Activated naive CD4-positive, alpha-beta T cell treated with anti-CD3 and anti-CD28 coated beads for 36 hours (primary cell): ENCODE data around the gene TMEM63A. TPM values are rescaled to one million over a fixed set of nuclear protein-coding genes. Genes with fewer than 3 reads are reported as not detected.
A peak's percentile ranks its signal among the peaks of the same experiment; 100 is the strongest.

Source experiments
- CTCF ChIA-PET: fragments of 350-600 bp; sonication (Branson Sonifier 250); formaldehyde crosslinking; loops from one replicate; lab custom pipeline; 2021; ENCODE audit warnings: antibody characterized with exemption; lab: Charles Lee
- DNase-seq: peaks from one replicate; pipeline ENCODE4 v3.0.0-alpha.2; 2020
- H3K27ac Mint-ChIP-seq: one replicate; pipeline ENCODE4 v1.8.0; 2021; ENCODE audit warnings: mild to moderate bottlenecking, mixed read lengths
- H3K27me3 Mint-ChIP-seq: one replicate; pipeline ENCODE4 v1.8.0; 2021; ENCODE audit warnings: low read depth, mixed read lengths
- H3K36me3 Mint-ChIP-seq: one replicate; pipeline ENCODE4 v1.8.0; 2021; ENCODE audit warnings: low read depth, mixed read lengths
- H3K4me1 Mint-ChIP-seq: one replicate; pipeline ENCODE4 v1.8.0; 2021; ENCODE audit warnings: low read depth, mixed read lengths
- H3K4me3 Mint-ChIP-seq: one replicate; pipeline ENCODE4 v1.8.0; 2021; ENCODE audit warnings: mild to moderate bottlenecking, moderate library complexity, mixed read lengths
- H3K9me3 Mint-ChIP-seq: one replicate; pipeline ENCODE4 v1.8.0; 2021; ENCODE audit warnings: mixed read lengths
- intact Hi-C: fragments of 100-400 bp; cut with micrococcal nuclease; formaldehyde crosslinking; loops from one replicate; pipeline ENCODE4 v1.15.1; 2023
- total RNA-seq, 2 experiments: library from RNA; stranded (reverse); gene quantifications; one replicate each; pipeline ENCODE4 v1.2.3, GENCODE V29; 2021

TMEM63A gene
- total RNA-seq, 2 experiments from 2014 or later, result 34.3 to 34.7 TPM

GRCh38 chr1:225857256-225857655 lies 24.9 kb downstream of the TMEM63A start:
- intact Hi-C loops, result no loop called here

DNA sequence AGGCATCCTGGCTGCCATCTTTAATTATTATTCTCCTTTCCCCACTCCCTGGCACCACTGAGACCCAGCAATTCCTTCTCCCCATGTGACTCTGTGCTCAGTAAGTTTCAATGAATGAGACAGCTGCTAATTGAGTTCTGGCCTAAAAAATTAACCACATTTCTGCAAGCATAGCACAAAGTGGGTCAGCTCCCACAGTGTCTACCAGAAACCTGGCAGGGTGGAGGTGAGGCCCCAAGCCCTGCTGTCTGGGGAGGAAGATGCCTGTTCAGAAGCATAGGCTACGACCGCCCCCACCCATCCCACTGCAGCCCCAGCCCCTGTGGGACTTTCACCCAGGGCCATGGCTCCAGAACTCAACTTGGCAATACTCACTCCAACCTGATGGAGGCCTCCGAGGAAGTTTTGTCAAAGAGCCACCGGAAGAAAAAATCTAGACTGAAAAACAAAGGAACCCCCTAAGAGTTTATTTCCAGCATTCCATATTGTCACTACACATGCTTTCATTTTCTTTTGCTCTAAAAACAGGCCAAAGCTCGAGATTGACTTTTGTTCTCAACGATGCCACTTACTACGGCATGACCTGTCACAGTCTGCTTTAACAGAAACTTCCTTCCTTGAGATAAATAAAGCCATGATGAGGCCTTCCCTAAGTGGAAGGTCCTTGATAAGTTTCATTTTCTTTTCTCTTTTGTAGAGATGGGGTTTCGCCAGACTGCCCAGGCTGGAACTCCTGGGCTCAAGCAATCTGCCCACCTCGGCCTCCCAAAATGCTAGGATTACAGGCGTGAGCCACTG lies 26.5 kb downstream of the TMEM63A start:
- H3K36me3 Mint-ChIP-seq, result peaks cover 18% of the 10 kb centered on the region

More at GRCh38 chr1:225857256-225857655, 24.9 kb downstream of the TMEM63A start:
- Mint-ChIP-seq H3K27ac (no peak overlapping the region), H3K36me3 (peaks cover 9% of the 10 kb centered on the region), H3K4me3 (no peak overlapping the region), H3K4me1 (peaks cover 9% of the 10 kb centered on the region), H3K9me3 (no peaks in the 10 kb centered on the region), H3K27me3 (no peaks in the 10 kb centered on the region)
- CTCF ChIA-PET, result interaction anchor here (1.7 kb wide), 1 partner anchor 25 kb away, joined by 6 read pairs; the partner anchor contains the start of gene TMEM63A
- no peak for DNase-seq

GRCh38 chr1:225853441-225853840 lies 28.7 kb downstream of the TMEM63A start:
- Mint-ChIP-seq H3K4me3 (no peak overlapping the region), H3K27ac (no peak overlapping the region), H3K36me3 (peaks cover 19% of the 10 kb centered on the region), H3K9me3 (no peaks in the 10 kb centered on the region), H3K4me1 (peaks cover 41% of the 10 kb centered on the region), H3K27me3 (no peaks in the 10 kb centered on the region)
- no peak for DNase-seq
- intact Hi-C loops, result no loop called here
- CTCF ChIA-PET, result no interaction called here

More for the DNA sequence above, 26.5 kb downstream of the TMEM63A start:
- Mint-ChIP-seq H3K4me1 (peaks cover 20% of the 10 kb centered on the region), H3K9me3 (no peaks in the 10 kb centered on the region), H3K4me3 (no peak overlapping the region), H3K27ac (peak overlapping the region; percentile 22), H3K27me3 (no peaks in the 10 kb centered on the region)
- CTCF ChIA-PET, result interaction anchor here (0.7 to 1.0 kb wide), 2 partner anchors 9 to 55 kb away, joined by 3 to 4 read pairs; no protein-coding TSS in a partner anchor
- intact Hi-C loops, result no loop called here
- DNase-seq, result no peak

DNA sequence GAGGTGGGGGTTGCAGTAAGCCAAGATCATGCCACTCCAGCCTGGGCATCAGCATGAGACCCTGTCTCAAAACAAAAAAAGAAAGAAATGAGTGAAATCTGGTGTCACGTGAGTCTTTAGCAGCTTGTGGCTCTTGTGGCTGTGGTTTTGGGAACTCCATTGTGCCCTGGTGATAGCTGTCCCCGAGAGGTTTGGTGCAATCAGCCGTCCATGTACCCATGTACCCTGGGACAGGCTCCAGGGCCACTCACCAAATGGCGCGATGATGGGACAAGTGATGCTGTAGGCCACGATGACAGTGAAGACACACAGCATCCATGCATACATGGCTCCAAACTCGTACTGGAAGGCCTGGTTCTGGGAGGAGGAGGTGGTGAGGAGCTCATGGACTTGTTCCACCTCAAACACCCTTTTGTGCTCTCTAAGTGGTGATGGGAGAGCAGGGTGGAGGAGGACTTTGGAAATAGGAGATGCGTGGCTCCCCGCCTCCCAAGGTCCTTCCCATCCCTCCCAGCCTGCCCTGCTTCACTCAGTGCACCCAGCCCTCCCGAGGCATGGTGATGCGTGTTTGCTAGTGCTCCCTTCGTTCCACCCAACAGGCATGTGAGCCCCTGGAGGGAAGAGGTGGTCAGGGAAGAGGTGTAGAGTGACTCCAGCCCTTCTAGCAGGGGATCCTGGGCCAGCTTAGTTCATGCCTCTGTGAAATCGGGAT lies 29.6 kb downstream of the TMEM63A start:
- peak overlapping the region; percentile 63 for H3K27ac Mint-ChIP-seq
- CTCF ChIA-PET, result interaction anchor here (0.8 to 1.2 kb wide), 2 partner anchors 24 to 29 kb away, joined by 3 to 4 read pairs; no protein-coding TSS in a partner anchor
- DNase-seq, result no peak
- H3K27me3 Mint-ChIP-seq, result no peaks in the 10 kb centered on the region
- H3K36me3 Mint-ChIP-seq, result peaks cover 19% of the 10 kb centered on the region
- H3K9me3 Mint-ChIP-seq, result no peaks in the 10 kb centered on the region
- intact Hi-C loops, result no loop called here
- H3K4me3 Mint-ChIP-seq, result no peak overlapping the region
- H3K4me1 Mint-ChIP-seq, result peaks cover 47% of the 10 kb centered on the region

DNA sequence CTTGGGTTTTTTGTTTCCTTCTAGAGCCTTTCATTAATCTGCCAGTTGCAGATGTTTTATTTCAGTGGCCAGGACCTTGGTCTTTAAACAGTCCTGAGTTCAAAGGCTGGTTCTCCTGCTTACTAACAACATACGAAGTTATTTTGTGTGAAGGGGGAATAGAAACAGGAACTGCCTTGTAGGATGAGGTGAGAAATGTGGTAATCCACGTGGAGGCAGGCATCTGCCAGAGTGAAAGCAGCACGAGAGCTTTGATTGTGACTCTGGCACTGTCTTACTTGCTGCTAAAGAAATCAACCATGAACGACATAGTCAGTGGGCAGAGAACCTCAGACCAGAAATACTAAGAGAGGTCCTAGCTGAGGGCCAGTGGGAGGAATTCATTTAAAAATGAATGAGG lies 30.4 kb downstream of the TMEM63A start:
- intact Hi-C loops, result no loop called here
- H3K9me3 Mint-ChIP-seq, result no peaks in the 10 kb centered on the region
- DNase-seq, result peak; percentile 49
- no peaks in the 10 kb centered on the region for H3K27me3 Mint-ChIP-seq
- peaks cover 19% of the 10 kb centered on the region for H3K36me3 Mint-ChIP-seq
- peaks cover 47% of the 10 kb centered on the region for H3K4me1 Mint-ChIP-seq
- peak overlapping the region; percentile 62 for H3K27ac Mint-ChIP-seq
- CTCF ChIA-PET, result interaction anchor here (0.8 to 1.2 kb wide), 2 partner anchors 25 to 30 kb away, joined by 3 to 4 read pairs; no protein-coding TSS in a partner anchor
- H3K4me3 Mint-ChIP-seq, result no peak overlapping the region

GRCh38 chr1:225850370-225850769 lies 31.8 kb downstream of the TMEM63A start:
- Mint-ChIP-seq H3K4me1 (peaks cover 43% of the 10 kb centered on the region), H3K9me3 (no peaks in the 10 kb centered on the region), H3K36me3 (peaks cover 17% of the 10 kb centered on the region), H3K4me3 (no peak overlapping the region), H3K27me3 (no peaks in the 10 kb centered on the region), H3K27ac (no peak overlapping the region)
- CTCF ChIA-PET, result interaction anchor here (1.1 to 1.3 kb wide), 2 partner anchors 61 to 375 kb away, joined by 4 read pairs; no protein-coding TSS in a partner anchor
- intact Hi-C loops, result no loop called here
- DNase-seq, result no peak

GRCh38 chr1:225849925-225850324 lies 32.3 kb downstream of the TMEM63A start:
- Mint-ChIP-seq H3K36me3 (peaks cover 17% of the 10 kb centered on the region), H3K27ac (no peak overlapping the region), H3K27me3 (no peaks in the 10 kb centered on the region), H3K4me1 (peaks cover 43% of the 10 kb centered on the region), H3K9me3 (no peaks in the 10 kb centered on the region), H3K4me3 (no peak overlapping the region)
- CTCF ChIA-PET, result interaction anchor here (1.1 to 1.3 kb wide), 2 partner anchors 61 to 374 kb away, joined by 4 read pairs; no protein-coding TSS in a partner anchor
- intact Hi-C loops, result loop anchor here (2.0 to 5.0 kb wide), 5 partner anchors 31 to 373 kb away; partner anchors contain the start of gene SRP9
- DNase-seq, result peak; percentile 35

DNA sequence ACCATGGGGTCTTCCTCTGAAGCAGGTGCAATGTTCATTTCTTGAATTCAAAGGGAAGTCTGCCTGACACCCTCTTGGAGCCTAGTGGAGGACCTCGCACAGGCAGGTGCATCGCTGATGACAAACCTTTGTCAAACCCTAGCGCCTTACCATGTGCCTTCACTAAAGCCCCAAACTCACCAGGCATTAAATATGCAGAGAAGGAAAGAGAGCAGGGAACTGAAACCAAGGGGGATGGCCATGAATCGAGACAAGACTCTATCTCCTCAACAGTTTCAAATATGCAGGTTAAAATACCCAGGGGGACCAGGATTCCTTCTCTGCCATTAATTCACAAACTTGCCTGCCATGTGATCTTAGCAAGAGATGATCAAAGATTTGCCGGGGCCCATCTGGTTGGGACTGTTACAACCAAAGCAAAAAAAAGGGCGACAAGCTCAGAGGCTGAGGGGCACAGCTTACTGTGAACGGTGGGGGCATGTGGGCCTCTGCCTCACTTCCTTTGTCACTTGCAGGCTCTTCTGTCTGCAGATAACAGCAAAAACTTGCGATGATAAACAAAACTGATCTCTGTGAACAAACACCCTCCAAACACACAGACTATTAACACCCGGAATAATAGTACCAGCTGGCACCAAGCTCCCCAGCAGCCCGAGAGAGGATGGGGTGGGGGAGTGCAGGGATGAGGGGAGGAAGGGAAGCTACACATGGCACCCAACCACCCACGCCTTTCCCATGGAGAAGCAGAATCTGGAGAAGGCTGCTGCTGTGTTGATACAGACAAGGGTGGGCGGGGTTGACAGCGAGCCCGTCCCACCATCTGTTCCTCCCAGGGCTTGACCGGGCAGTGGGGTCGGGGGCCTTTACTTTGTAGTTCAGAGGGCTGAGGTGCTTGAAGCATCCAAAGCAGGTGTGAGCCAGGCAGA lies 33.9 kb downstream of the TMEM63A start:
- peak; percentile 30 for DNase-seq
- peak overlapping the region; percentile 79 for H3K27ac Mint-ChIP-seq
- intact Hi-C loops, result loop anchor here (2.0 to 5.0 kb wide), 5 partner anchors 33 to 371 kb away; partner anchors contain the start of gene SRP9
- H3K4me3 Mint-ChIP-seq, result no peak overlapping the region
- H3K36me3 Mint-ChIP-seq, result peaks cover 17% of the 10 kb centered on the region
- H3K4me1 Mint-ChIP-seq, result peaks cover 43% of the 10 kb centered on the region
- H3K9me3 Mint-ChIP-seq, result no peaks in the 10 kb centered on the region
- CTCF ChIA-PET, result interaction anchor here (0.7 to 0.9 kb wide), 2 partner anchors 71 to 374 kb away, joined by 3 read pairs; partner anchors contain the start of gene SRP9
- no peaks in the 10 kb centered on the region for H3K27me3 Mint-ChIP-seq

GRCh38 chr1:225847610-225848009 lies 34.6 kb downstream of the TMEM63A start:
- Mint-ChIP-seq H3K27ac (no peak overlapping the region), H3K36me3 (peaks cover 17% of the 10 kb centered on the region), H3K27me3 (no peaks in the 10 kb centered on the region), H3K4me3 (no peak overlapping the region), H3K4me1 (peaks cover 42% of the 10 kb centered on the region), H3K9me3 (no peaks in the 10 kb centered on the region)
- intact Hi-C loops, result loop anchor here (2.0 to 5.0 kb wide), 5 partner anchors 33 to 370 kb away; partner anchors contain the start of gene SRP9
- no peak for DNase-seq
- CTCF ChIA-PET, result interaction anchor here (0.9 kb wide), 1 partner anchor 373 kb away, joined by 3 read pairs; no protein-coding TSS in a partner anchor

- peaks cover 8% of the 10 kb centered on the region for H3K36me3 Mint-ChIP-seq
- intact Hi-C loops, result loop anchor here (5.0 kb wide), 3 partner anchors 51 to 369 kb away; no protein-coding TSS in a partner anchor
- no peak overlapping the region for H3K4me3 Mint-ChIP-seq
- CTCF ChIA-PET, result interaction anchor here (0.8 kb wide), 2 partner anchors 27 to 373 kb away, joined by 3 read pairs; no protein-coding TSS in a partner anchor
- H3K27me3 Mint-ChIP-seq, result no peaks in the 10 kb centered on the region
- no peak for DNase-seq
- H3K9me3 Mint-ChIP-seq, result no peaks in the 10 kb centered on the region
- H3K4me1 Mint-ChIP-seq, result peaks cover 37% of the 10 kb centered on the region
- H3K27ac Mint-ChIP-seq, result no peak overlapping the region
These were observed 35.6 kb downstream of the TMEM63A start for GRCh38 chr1:225846331-225847310.
